ENCODE measurements around the gene SLC22A23.

SLC22A23 gene

GRCh38 chr6:3406362-3406821, 50.5 kb downstream of the SLC22A23 start:
- no peak for TF ChIP-seq CTCF (IDR thresholded peaks at IDR 0.05; ENCODE audit: poor library complexity, severe bottlenecking)
- H3K27me3 ChIP-seq (ENCODE audit: insufficient read depth, poor library complexity, severe bottlenecking), result no peaks in the 10 kb centered on the region
- no peaks in the 10 kb centered on the region for H3K9me3 ChIP-seq (ENCODE audit: severe bottlenecking)
- peaks cover 30% of the 10 kb centered on the region for H3K4me1 ChIP-seq (ENCODE audit: insufficient read depth, poor library complexity, severe bottlenecking)
- ATAC-seq (ENCODE audit: low read depth), result no peak
- H3K4me3 ChIP-seq (ENCODE audit: severe bottlenecking), result no peak overlapping the region
- no peak for DNase-seq (ENCODE audit: low spot score)
- H3K27ac ChIP-seq (ENCODE audit: poor library complexity, severe bottlenecking), result peak overlapping the region; percentile 89
- no peaks in the 10 kb centered on the region for H3K36me3 ChIP-seq (ENCODE audit: low read depth)

DNA sequence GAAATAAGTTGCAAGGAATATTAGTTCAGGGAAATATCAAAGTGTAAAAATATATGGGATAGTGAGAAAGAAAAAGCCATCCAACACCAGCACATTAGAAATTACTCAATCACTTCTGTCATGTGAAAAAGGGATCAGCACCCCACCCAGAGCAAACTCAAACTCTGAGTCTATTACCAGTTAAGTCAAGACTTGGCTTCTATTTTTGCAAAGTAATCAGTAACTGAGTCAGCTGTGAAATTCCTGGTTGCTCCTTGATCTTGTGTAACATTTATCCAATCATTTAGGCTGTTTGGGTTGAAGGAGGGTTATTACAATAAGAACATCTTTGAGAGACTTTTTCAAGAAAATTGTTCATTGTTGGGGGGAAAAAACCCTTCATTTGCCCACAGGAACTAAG, 51.2 kb downstream of the SLC22A23 start:
- H3K4me1 ChIP-seq (ENCODE audit: insufficient read depth, poor library complexity, severe bottlenecking), result peaks cover 30% of the 10 kb centered on the region
- no peaks in the 10 kb centered on the region for H3K27me3 ChIP-seq (ENCODE audit: insufficient read depth, poor library complexity, severe bottlenecking)

GRCh38 chr6:3405182-3405518, 51.7 kb downstream of the SLC22A23 start:
- TF ChIP-seq CTCF (IDR thresholded peaks at IDR 0.05; ENCODE audit: poor library complexity, severe bottlenecking), result no peak
- ATAC-seq (ENCODE audit: low read depth), result no peak
- no peaks in the 10 kb centered on the region for H3K9me3 ChIP-seq (ENCODE audit: severe bottlenecking)
- no peaks in the 10 kb centered on the region for H3K27me3 ChIP-seq (ENCODE audit: insufficient read depth, poor library complexity, severe bottlenecking)
- DNase-seq (ENCODE audit: low spot score), result no peak
- H3K27ac ChIP-seq (ENCODE audit: poor library complexity, severe bottlenecking), result peak overlapping the region; percentile 89
- no peaks in the 10 kb centered on the region for H3K36me3 ChIP-seq (ENCODE audit: low read depth)
- H3K4me3 ChIP-seq (ENCODE audit: severe bottlenecking), result no peak overlapping the region
- H3K4me1 ChIP-seq (ENCODE audit: insufficient read depth, poor library complexity, severe bottlenecking), result peaks cover 30% of the 10 kb centered on the region

More for the DNA sequence above, 51.2 kb downstream of the SLC22A23 start:
- Histone ChIP-seq H3K27ac (ENCODE audit: poor library complexity, severe bottlenecking) (peak overlapping the region; percentile 89), H3K9me3 (ENCODE audit: severe bottlenecking) (no peaks in the 10 kb centered on the region), H3K36me3 (ENCODE audit: low read depth) (no peaks in the 10 kb centered on the region), H3K4me3 (ENCODE audit: severe bottlenecking) (no peak overlapping the region)
- ATAC-seq (ENCODE audit: low read depth) (peak; percentile 66), DNase-seq (ENCODE audit: low spot score) (no peak)
- TF ChIP-seq CTCF (IDR thresholded peaks at IDR 0.05; ENCODE audit: poor library complexity, severe bottlenecking), result no peak

DNA sequence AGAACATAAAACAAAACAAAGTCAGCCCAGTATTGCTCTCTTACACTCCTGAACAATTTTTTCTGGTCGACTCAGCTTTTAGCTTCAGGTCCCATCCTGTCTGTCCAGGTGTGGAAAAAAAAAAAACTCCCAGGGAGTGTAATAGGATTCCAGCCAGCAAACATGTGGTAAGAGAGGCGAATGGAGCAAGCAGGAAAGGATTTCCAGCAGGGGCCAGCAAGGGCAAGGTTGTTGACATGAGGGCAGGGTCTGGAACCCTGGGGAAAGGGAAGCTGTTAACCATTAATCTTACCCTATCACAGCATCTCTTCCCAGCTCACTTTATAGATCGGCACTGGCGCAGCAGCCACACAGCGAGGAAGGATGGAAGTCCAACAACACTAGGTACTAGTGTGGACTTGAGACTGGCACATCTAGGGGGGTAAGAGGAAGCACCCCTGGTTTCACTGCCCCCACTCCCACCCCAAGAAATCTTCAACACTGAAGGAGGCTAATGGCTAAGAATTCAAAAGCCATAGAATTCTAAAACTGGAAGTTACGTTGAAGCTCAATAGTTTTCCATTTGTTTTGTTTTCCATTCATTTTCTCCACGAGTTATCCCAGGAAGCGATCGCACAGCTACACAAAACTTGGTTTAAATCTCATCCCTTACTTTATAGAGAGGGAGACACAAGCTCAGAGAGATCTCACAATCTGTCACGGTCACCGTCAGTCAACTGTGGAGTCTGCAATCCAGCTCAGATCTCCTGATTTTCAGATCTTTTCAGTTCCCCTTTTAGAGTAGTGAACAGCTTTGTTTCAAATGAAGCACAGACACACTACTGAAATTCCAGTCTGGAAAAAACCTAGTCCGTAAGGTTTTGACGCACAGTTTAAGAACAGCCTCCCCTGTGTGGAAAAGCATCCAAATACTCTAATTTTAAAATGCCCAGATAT, 53.3 kb downstream of the SLC22A23 start:
- DNase-seq (ENCODE audit: low spot score), result no peak
- H3K4me3 ChIP-seq (ENCODE audit: severe bottlenecking), result no peak overlapping the region

More for the DNA sequence above, 53.3 kb downstream of the SLC22A23 start:
- no peaks in the 10 kb centered on the region for H3K9me3 ChIP-seq (ENCODE audit: severe bottlenecking)
- H3K27ac ChIP-seq (ENCODE audit: poor library complexity, severe bottlenecking), result peak overlapping the region; percentile 89
- TF ChIP-seq CTCF (IDR thresholded peaks at IDR 0.05; ENCODE audit: poor library complexity, severe bottlenecking), result no peak
- peaks cover 30% of the 10 kb centered on the region for H3K4me1 ChIP-seq (ENCODE audit: insufficient read depth, poor library complexity, severe bottlenecking)
- H3K36me3 ChIP-seq (ENCODE audit: low read depth), result no peaks in the 10 kb centered on the region
- peak; percentile 69 for ATAC-seq (ENCODE audit: low read depth)
- H3K27me3 ChIP-seq (ENCODE audit: insufficient read depth, poor library complexity, severe bottlenecking), result no peaks in the 10 kb centered on the region

Measured in RWPE2 (cell line).